ENCODE results near the gene DYNLL2. TPM values are rescaled to one million over a fixed set of nuclear protein-coding genes. Genes with fewer than 3 reads are reported as not detected.
"Not testable (repeated sequence)": the region's sequence is repeated elsewhere in the genome, so short reads cannot be mapped to it uniquely, and the experiment has no call there.

Gene DYNLL2
- total RNA-seq, 4 donors from 2014 or later, result 14.6 to 22.4 (median 16.5) TPM

- Histone ChIP-seq H3K36me3 (no peaks in the 10 kb centered on the region), H3K27me3 (peaks cover 18% of the 10 kb centered on the region), H3K9me3 (peaks cover 21% of the 10 kb centered on the region), H3K27ac (no peak overlapping the region), H3K4me1 (no peaks in the 10 kb centered on the region), H3K4me3 (no peak overlapping the region)
- no peak for TF ChIP-seq POLR2AphosphoS5 (IDR thresholded peaks at IDR 0.05)
- TF ChIP-seq POLR2A (IDR thresholded peaks at IDR 0.05), result no peak
- TF ChIP-seq CTCF (IDR thresholded peaks at IDR 0.05), result no peak
- no peak for TF ChIP-seq EP300 (IDR thresholded peaks at IDR 0.05)
- DNase-seq (ENCODE audit: low spot score in 2 of 2), result no peak
- WGBS, result 85% methylated on average over 5 of the region's 5 CpGs
These were observed 58.3 kb downstream of the DYNLL2 start for GRCh38 chr17:58141505-58141904.

DNA sequence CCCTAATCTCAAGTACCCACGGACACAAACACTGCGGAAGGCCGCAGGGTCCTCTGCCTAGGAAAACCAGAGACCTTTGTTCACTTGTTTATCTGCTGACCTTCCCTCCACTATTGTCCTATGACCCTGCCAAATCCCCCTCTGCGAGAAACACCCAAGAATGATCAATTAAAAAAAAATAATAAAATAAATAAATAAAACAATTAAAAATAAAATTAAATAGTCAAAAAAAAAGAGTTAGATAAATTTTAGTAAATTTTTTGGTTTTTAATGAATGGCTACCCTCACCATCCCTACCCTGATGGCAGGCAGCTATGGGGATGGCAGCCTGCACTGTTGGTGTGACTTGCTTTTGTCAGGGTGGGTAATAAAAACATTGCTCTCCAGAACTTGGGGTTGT lies 60.1 kb downstream of the DYNLL2 start:
- not testable (repeated sequence) for DNase-seq (ENCODE audit: low spot score in 2 of 2); H3K36me3 ChIP-seq; H3K4me1 ChIP-seq; H3K27ac ChIP-seq; H3K4me3 ChIP-seq
- Histone ChIP-seq H3K9me3 (peaks cover 21% of the 10 kb centered on the region), H3K27me3 (peaks cover 11% of the 10 kb centered on the region)
- 87% methylated on average over 4 of the region's 4 CpGs for WGBS

GRCh38 chr17:58144801-58145200 lies 61.6 kb downstream of the DYNLL2 start:
- TF ChIP-seq POLR2AphosphoS5 (IDR thresholded peaks at IDR 0.05), result no peak
- no peak for TF ChIP-seq CTCF (IDR thresholded peaks at IDR 0.05)
- no peak for TF ChIP-seq POLR2A (IDR thresholded peaks at IDR 0.05)
- no peak for TF ChIP-seq EP300 (IDR thresholded peaks at IDR 0.05)
- no peak overlapping the region for H3K27ac ChIP-seq
- no peaks in the 10 kb centered on the region for H3K36me3 ChIP-seq
- peaks cover 21% of the 10 kb centered on the region for H3K9me3 ChIP-seq
- H3K27me3 ChIP-seq, result peaks cover 18% of the 10 kb centered on the region
- no peaks in the 10 kb centered on the region for H3K4me1 ChIP-seq
- WGBS, result 84% methylated on average over 1 of the region's 1 CpG
- no peak for DNase-seq (ENCODE audit: low spot score in 2 of 2)
- H3K4me3 ChIP-seq, result no peak overlapping the region

Other genes starting within 250 kb of the DYNLL2 start
- 10 to 100 TPM in 3 of 4 donors, 1 to 10 TPM in 1; 7.4 to 15.2 (median 12.5) TPM for gene MRPS23, start 233.4 kb upstream of the DYNLL2 start, total RNA-seq
- gene CUEDC1, start 128.0 kb upstream of the DYNLL2 start, total RNA-seq, result 10 to 100 TPM in 2 of 4 donors, 1 to 10 TPM in 2; 5.1 to 34.2 (median 12.8) TPM
- 10 to 100 TPM; 45.3 to 76.0 (median 63.7) TPM for gene VEZF1, start 95.2 kb upstream of the DYNLL2 start, total RNA-seq
- 100 to 1,000 TPM; 108 to 172 (median 125) TPM for gene SRSF1, start 76.2 kb upstream of the DYNLL2 start, total RNA-seq
- not detected for gene OR4D1, start 65.0 kb downstream of the DYNLL2 start, total RNA-seq
- not detected for gene OR4D2, start 83.6 kb downstream of the DYNLL2 start, total RNA-seq
- under 1 TPM in 1 of 4 donors, not detected in 3; 0.25 TPM for gene EPX, start 109.3 kb downstream of the DYNLL2 start, total RNA-seq
- gene MKS1, start 135.8 kb downstream of the DYNLL2 start, total RNA-seq, result 10 to 100 TPM; 11.0 to 25.1 (median 17.2) TPM
- under 1 TPM in 2 of 4 donors, not detected in 2; 0.19 to 0.23 TPM for gene LPO, start 155.2 kb downstream of the DYNLL2 start, total RNA-seq
- gene MPO, start 197.5 kb downstream of the DYNLL2 start, total RNA-seq, result not detected
- gene TSPOAP1, start 245.4 kb downstream of the DYNLL2 start, total RNA-seq, result 10 to 100 TPM in 2 of 4 donors, 1 to 10 TPM in 2; 6.8 to 26.9 (median 12.4) TPM